WTC11 (cell line): ENCODE measurements around the gene MYO19. TPM values are rescaled to one million over a fixed set of nuclear protein-coding genes. Genes with fewer than 3 reads are reported as not detected.

Experiments used
- ATAC-seq: fragments of 200-7000 bp; cut with Tn5 transposase; 2 replicates; pipeline ENCODE4 v1.10.0; 2021; ENCODE audit warnings: mild to moderate bottlenecking, moderate library complexity
- CTCF ChIA-PET: fragments of 300-600 bp; sonication (Branson Sonifier 250); formaldehyde crosslinking; loops from one replicate; lab custom pipeline; 2021; ENCODE audit warnings: antibody characterized with exemption; lab: Charles Lee
- POLR2A ChIA-PET: fragments of 350-600 bp; sonication (Branson Sonifier 250); formaldehyde crosslinking; loops from one replicate; lab custom pipeline; 2021; ENCODE audit warnings: antibody characterized with exemption; lab: Charles Lee
- DNase-seq: peaks from one replicate; pipeline ENCODE4 v3.0.0; 2021; ENCODE audit warnings: low spot score
- H3K27ac Mint-ChIP-seq: 2 replicates; pipeline ENCODE4 v1.8.0; 2021; ENCODE audit warnings: mixed read lengths
- H3K27me3 Mint-ChIP-seq: 2 replicates; pipeline ENCODE4 v1.8.0; 2021; ENCODE audit warnings: low read depth, mild to moderate bottlenecking, moderate library complexity, mixed read lengths
- H3K36me3 Mint-ChIP-seq: 2 replicates; pipeline ENCODE4 v1.8.0; 2021; ENCODE audit warnings: mixed read lengths
- H3K4me1 Mint-ChIP-seq: 2 replicates; pipeline ENCODE4 v1.8.0; 2022; ENCODE audit warnings: mixed read lengths
- H3K4me3 Mint-ChIP-seq: 2 replicates; pipeline ENCODE4 v1.8.0; 2021; ENCODE audit warnings: mild to moderate bottlenecking, moderate library complexity, mixed read lengths
- H3K9me3 Mint-ChIP-seq: 2 replicates; pipeline ENCODE4 v1.8.0; 2021; ENCODE audit warnings: mixed read lengths
- AR ChIP-seq: fragments of 250-450 bp; sonication (Bioruptor Pico); IDR thresholded peaks from 2 replicates; pipeline ENCODE4 v1.9.0; 2021; ENCODE audit warnings: mild to moderate bottlenecking
- CREM ChIP-seq: sonication (generic); formaldehyde crosslinking; IDR thresholded peaks from 2 replicates; pipeline ENCODE4 v1.8.1; 2022; ENCODE audit warnings: mild to moderate bottlenecking, missing genetic modification reagents, moderate library complexity
- CTCF ChIP-seq: fragments of 200-600 bp; IDR thresholded peaks from 2 replicates; pipeline ENCODE4 v1.8.0; 2022; ENCODE audit warnings: antibody characterized with exemption
- JAZF1 ChIP-seq: fragments of 250-450 bp; sonication (Bioruptor Pico); IDR thresholded peaks from 2 replicates; pipeline ENCODE4 v1.9.0; 2021; ENCODE audit warnings: moderate library complexity, mild to moderate bottlenecking, inconsistent platforms
- MXD4 ChIP-seq: fragments of 250-450 bp; sonication (Bioruptor Pico); IDR thresholded peaks from 2 replicates; pipeline ENCODE4 v1.8.0; 2021; ENCODE audit warnings: mild to moderate bottlenecking, moderate library complexity, borderline replicate concordance
- NR3C1 ChIP-seq: sonication (generic); formaldehyde crosslinking; conservative IDR thresholded peaks from 2 replicates; pipeline ENCODE4 v1.8.1; 2023; ENCODE audit warnings: low read depth, mild to moderate bottlenecking, missing genetic modification reagents
- OVOL2 ChIP-seq: fragments of 250-450 bp; sonication (Bioruptor Pico); IDR thresholded peaks from 2 replicates; pipeline ENCODE4 v1.9.0; 2021; ENCODE audit warnings: mild to moderate bottlenecking, borderline replicate concordance
- RELA ChIP-seq: sonication (generic); formaldehyde crosslinking; IDR thresholded peaks from 2 replicates; pipeline ENCODE4 v1.8.1; 2022; ENCODE audit warnings: missing genetic modification reagents, mild to moderate bottlenecking, borderline replicate concordance
- STAT6 ChIP-seq: sonication (generic); formaldehyde crosslinking; conservative IDR thresholded peaks from 2 replicates; pipeline ENCODE4 v1.8.1; 2023; ENCODE audit warnings: mild to moderate bottlenecking, low read depth, missing genetic modification reagents, moderate library complexity
- TCF7 ChIP-seq: sonication (generic); formaldehyde crosslinking; IDR thresholded peaks from 2 replicates; pipeline ENCODE4 v1.8.0; 2022; ENCODE audit warnings: mild to moderate bottlenecking, low read depth, missing genetic modification reagents, moderate library complexity
- TEAD1 ChIP-seq: sonication (generic); formaldehyde crosslinking; IDR thresholded peaks from 2 replicates; pipeline ENCODE4 v1.8.0; 2022; ENCODE audit warnings: mild to moderate bottlenecking, missing genetic modification reagents
- ZNF219 ChIP-seq: sonication (generic); formaldehyde crosslinking; IDR thresholded peaks from 2 replicates; pipeline ENCODE4 v1.8.0; 2023; ENCODE audit warnings: missing genetic modification reagents, mild to moderate bottlenecking, borderline replicate concordance
- ZNF532 ChIP-seq: fragments of 250-450 bp; sonication (Bioruptor Pico); IDR thresholded peaks from 2 replicates; pipeline ENCODE4 v1.9.0; 2021; ENCODE audit warnings: mild to moderate bottlenecking, borderline replicate concordance
- total RNA-seq: library from RNA; stranded (reverse); gene quantifications from 3 replicates; pipeline ENCODE4 v1.2.3, GENCODE V29; 2021
- TF ChIP-seq, protein P1 (sequence below): sonication (generic); formaldehyde crosslinking; IDR thresholded peaks from 2 replicates; pipeline ENCODE4 v1.8.1; 2023; ENCODE audit warnings: mild to moderate bottlenecking, moderate library complexity, missing genetic modification reagents
- TF ChIP-seq, protein P2 (sequence below): sonication (generic); formaldehyde crosslinking; IDR thresholded peaks from 2 replicates; pipeline ENCODE4 v1.8.0; 2023; ENCODE audit warnings: missing genetic modification reagents, mild to moderate bottlenecking, borderline replicate concordance

MYO19 gene
- total RNA-seq, 1 experiment from 2014 or later = 146 TPM

DNA sequence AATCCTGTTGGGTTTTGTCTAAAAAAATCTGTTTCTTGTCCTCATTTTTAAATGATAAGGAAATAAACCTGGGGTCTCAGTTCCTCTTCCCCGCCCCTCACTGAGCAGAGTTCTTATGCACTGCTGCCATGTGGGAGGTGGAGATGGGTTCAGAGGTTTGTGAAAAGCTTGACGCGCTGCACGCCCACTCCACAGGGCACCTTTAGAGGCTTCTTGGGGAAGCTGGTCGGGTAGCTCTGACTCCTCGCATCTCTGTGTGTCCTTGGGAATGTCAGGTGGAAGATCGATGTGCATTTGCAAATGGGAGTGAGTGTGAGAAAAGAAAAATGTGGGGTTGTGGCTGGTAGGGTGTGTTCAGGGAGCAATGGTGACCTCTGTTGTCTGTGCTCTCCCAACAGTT, 52.8 kb downstream of the MYO19 start:
- H3K4me1 Mint-ChIP-seq = peaks cover 22% of the 10 kb centered on the region
- DNase-seq (no peak), ATAC-seq (no peak)
- no peak overlapping the region for H3K27ac Mint-ChIP-seq
- H3K9me3 Mint-ChIP-seq = no peaks in the 10 kb centered on the region
- peaks cover 64% of the 10 kb centered on the region for H3K27me3 Mint-ChIP-seq
- H3K36me3 Mint-ChIP-seq = no peaks in the 10 kb centered on the region; the same call in 1 of the 2 replicates
- no peak overlapping the region for H3K4me3 Mint-ChIP-seq
- ChIA-PET CTCF (interaction anchor here (1.6 to 2.9 kb wide), 9 partner anchors 10 to 512 kb away, joined by 4 to 24 read pairs (median 14); partner anchors contain the start of gene CCL16), POLR2A (no interaction called here)
- TF ChIP-seq AR (CRISPR knock-in tag) = no peak
- TF ChIP-seq OVOL2 (CRISPR knock-in tag) = no peak
- TF ChIP-seq ZNF532 (CRISPR knock-in tag) = no peak
- TF ChIP-seq RELA = no peak
- TF ChIP-seq MXD4 (CRISPR knock-in tag) = no peak
- TF ChIP-seq TCF7 = no peak
- TF ChIP-seq CTCF = no peak
- TF ChIP-seq, protein P1, sequence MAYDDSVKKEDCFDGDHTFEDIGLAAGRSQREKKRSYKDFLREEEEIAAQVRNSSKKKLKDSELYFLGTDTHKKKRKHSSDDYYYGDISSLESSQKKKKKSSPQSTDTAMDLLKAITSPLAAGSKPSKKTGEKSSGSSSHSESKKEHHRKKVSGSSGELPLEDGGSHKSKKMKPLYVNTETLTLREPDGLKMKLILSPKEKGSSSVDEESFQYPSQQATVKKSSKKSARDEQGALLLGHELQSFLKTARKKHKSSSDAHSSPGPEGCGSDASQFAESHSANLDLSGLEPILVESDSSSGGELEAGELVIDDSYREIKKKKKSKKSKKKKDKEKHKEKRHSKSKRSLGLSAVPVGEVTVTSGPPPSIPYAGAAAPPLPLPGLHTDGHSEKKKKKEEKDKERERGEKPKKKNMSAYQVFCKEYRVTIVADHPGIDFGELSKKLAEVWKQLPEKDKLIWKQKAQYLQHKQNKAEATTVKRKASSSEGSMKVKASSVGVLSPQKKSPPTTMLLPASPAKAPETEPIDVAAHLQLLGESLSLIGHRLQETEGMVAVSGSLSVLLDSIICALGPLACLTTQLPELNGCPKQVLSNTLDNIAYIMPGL (CRISPR knock-in tag) = no peak
- no peak for TF ChIP-seq NR3C1 (CRISPR knock-in tag)
- TF ChIP-seq, protein P2, sequence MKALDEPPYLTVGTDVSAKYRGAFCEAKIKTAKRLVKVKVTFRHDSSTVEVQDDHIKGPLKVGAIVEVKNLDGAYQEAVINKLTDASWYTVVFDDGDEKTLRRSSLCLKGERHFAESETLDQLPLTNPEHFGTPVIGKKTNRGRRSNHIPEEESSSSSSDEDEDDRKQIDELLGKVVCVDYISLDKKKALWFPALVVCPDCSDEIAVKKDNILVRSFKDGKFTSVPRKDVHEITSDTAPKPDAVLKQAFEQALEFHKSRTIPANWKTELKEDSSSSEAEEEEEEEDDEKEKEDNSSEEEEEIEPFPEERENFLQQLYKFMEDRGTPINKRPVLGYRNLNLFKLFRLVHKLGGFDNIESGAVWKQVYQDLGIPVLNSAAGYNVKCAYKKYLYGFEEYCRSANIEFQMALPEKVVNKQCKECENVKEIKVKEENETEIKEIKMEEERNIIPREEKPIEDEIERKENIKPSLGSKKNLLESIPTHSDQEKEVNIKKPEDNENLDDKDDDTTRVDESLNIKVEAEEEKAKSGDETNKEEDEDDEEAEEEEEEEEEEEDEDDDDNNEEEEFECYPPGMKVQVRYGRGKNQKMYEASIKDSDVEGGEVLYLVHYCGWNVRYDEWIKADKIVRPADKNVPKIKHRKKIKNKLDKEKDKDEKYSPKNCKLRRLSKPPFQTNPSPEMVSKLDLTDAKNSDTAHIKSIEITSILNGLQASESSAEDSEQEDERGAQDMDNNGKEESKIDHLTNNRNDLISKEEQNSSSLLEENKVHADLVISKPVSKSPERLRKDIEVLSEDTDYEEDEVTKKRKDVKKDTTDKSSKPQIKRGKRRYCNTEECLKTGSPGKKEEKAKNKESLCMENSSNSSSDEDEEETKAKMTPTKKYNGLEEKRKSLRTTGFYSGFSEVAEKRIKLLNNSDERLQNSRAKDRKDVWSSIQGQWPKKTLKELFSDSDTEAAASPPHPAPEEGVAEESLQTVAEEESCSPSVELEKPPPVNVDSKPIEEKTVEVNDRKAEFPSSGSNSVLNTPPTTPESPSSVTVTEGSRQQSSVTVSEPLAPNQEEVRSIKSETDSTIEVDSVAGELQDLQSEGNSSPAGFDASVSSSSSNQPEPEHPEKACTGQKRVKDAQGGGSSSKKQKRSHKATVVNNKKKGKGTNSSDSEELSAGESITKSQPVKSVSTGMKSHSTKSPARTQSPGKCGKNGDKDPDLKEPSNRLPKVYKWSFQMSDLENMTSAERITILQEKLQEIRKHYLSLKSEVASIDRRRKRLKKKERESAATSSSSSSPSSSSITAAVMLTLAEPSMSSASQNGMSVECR (CRISPR knock-in tag) = no peak
- TF ChIP-seq ZNF219 (CRISPR knock-in tag) = no peak
- TF ChIP-seq STAT6 (CRISPR knock-in tag) = no peak
- TF ChIP-seq TEAD1 (CRISPR knock-in tag) = no peak
- TF ChIP-seq JAZF1 = no peak
- no peak for TF ChIP-seq CREM (CRISPR knock-in tag)
